Measurements from ENCODE around the gene GCN1. TPM values are rescaled to one million over a fixed set of nuclear protein-coding genes. Genes with fewer than 3 reads are reported as not detected.

GCN1 gene
- total and polyA plus RNA-seq, 2 donors (not counting 3 experiments of a cell fraction or from before 2014, with no cell fraction given), result 30.1 to 101 TPM

- Histone ChIP-seq H3K4me3 (replicated peaks in 1 of 3; ENCODE audit: insufficient read depth in 1 of 3, low read depth in 1 of 3, low read length in 3 of 3) (no peak overlapping the region), H3K9ac (replicated peaks; ENCODE audit: extremely low read depth, insufficient read depth, low read length) (no peak overlapping the region), H3K36me3 (ENCODE audit: control insufficient read depth in 2 of 2, extremely low read depth in 1 of 2, insufficient read depth in 2 of 2, low read length in 2 of 2) (peaks cover 5 to 44% of the 10 kb centered on the region in 2 experiments), H3K9me3 (replicated peaks; ENCODE audit: control insufficient read depth, insufficient read depth, low read length) (no peaks in the 10 kb centered on the region), H2AFZ (ENCODE audit: low read depth, low read length) (no peak overlapping the region), H3K4me2 (ENCODE audit: insufficient read depth, low read length) (no peak overlapping the region), H3K4me1 (ENCODE audit: control insufficient read depth, extremely low read depth, insufficient read depth, low read length) (no peaks in the 10 kb centered on the region), H3K9me1 (replicated peaks; ENCODE audit: control insufficient read depth, extremely low read depth, insufficient read depth, low read length) (no peaks in the 10 kb centered on the region), H4K20me1 (replicated peaks; ENCODE audit: control insufficient read depth, extremely low read depth, insufficient read depth, low read length) (no peaks in the 10 kb centered on the region), H3K27me3 (ENCODE audit: control insufficient read depth in 2 of 2, insufficient read depth in 2 of 2, low read length in 2 of 2) (no peaks in the 10 kb centered on the region), H3K27ac (ENCODE audit: insufficient read depth, low read depth, low read length) (no peak overlapping the region), H3K79me2 (ENCODE audit: control insufficient read depth, insufficient read depth, low read length) (peaks cover 66% of the 10 kb centered on the region)
- CTCF ChIA-PET, result interaction anchor here (1.3 to 1.4 kb wide), 2 partner anchors 9 to 14 kb away, joined by 4 to 6 read pairs; no protein-coding TSS in a partner anchor
- TF ChIP-seq JUN (IDR thresholded peaks at IDR 0.05; ENCODE audit: borderline replicate concordance, insufficient read depth, insufficient read length, low read depth) (no peak), MYC (IDR thresholded peaks at IDR 0.05; ENCODE audit: low read depth, low read length) (no peak), FOS (IDR thresholded peaks at IDR 0.05; ENCODE audit: borderline replicate concordance, insufficient read depth, low read length) (no peak), POLR2AphosphoS5 (IDR thresholded peaks at IDR 0.05; ENCODE audit: insufficient read depth, low read depth, low read length) (no peak), GATA2 (IDR thresholded peaks at IDR 0.05; ENCODE audit: insufficient read depth, insufficient read length, low read depth, low read length) (no peak), EZH2 (IDR thresholded peaks at IDR 0.05; ENCODE audit: borderline replicate concordance, low read depth, low read length, severe bottlenecking) (no peak), POLR2A (IDR thresholded peaks at IDR 0.05; ENCODE audit: low read depth, low read length) (no peak)
- TF ChIP-seq, protein P1, sequence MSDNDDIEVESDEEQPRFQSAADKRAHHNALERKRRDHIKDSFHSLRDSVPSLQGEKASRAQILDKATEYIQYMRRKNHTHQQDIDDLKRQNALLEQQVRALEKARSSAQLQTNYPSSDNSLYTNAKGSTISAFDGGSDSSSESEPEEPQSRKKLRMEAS (IDR thresholded peaks at IDR 0.05; ENCODE audit: insufficient read depth, insufficient read length), result no peak
- TF ChIP-seq, protein P2, sequence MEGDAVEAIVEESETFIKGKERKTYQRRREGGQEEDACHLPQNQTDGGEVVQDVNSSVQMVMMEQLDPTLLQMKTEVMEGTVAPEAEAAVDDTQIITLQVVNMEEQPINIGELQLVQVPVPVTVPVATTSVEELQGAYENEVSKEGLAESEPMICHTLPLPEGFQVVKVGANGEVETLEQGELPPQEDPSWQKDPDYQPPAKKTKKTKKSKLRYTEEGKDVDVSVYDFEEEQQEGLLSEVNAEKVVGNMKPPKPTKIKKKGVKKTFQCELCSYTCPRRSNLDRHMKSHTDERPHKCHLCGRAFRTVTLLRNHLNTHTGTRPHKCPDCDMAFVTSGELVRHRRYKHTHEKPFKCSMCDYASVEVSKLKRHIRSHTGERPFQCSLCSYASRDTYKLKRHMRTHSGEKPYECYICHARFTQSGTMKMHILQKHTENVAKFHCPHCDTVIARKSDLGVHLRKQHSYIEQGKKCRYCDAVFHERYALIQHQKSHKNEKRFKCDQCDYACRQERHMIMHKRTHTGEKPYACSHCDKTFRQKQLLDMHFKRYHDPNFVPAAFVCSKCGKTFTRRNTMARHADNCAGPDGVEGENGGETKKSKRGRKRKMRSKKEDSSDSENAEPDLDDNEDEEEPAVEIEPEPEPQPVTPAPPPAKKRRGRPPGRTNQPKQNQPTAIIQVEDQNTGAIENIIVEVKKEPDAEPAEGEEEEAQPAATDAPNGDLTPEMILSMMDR (IDR thresholded peaks at IDR 0.05; ENCODE audit: extremely low read depth in 1 of 2, insufficient read depth in 1 of 2, low read depth in 1 of 2, low read length in 2 of 2), result no peak
- dilution Hi-C loops (cut with MboI; ENCODE audit: extremely low pct_ligation_motif_present, low sequenced_read_pairs) (no loop called here), intact Hi-C loops (cut with micrococcal nuclease) (no loop called here)
- FAIRE-seq, result no peak
- POLR2A ChIA-PET, result no interaction called here
- no TSS peak for BruUV-seq (replicated peaks)
- no peak for DNase-seq (ENCODE audit: low read depth, low spot score)
These were observed 92.9 kb downstream of the GCN1 start for GRCh38 chr12:120101617-120102016.

Measured in endothelial cell of umbilical vein (primary cell).